Sigmoid colon (tissue), 3 donors: ENCODE data around the gene BCL2L13.

Source experiments
- POLR2A ChIP-seq, 2 donors: fragments of 450-650 bp; IDR thresholded peaks; one replicate each; pipeline ENCODE4 v1.6.1; 2016; ENCODE audit warnings: antibody characterized with exemption in 2 of 2, mild to moderate bottlenecking in 2 of 2, moderate library complexity in 2 of 2
- TF ChIP-seq, protein P1 (sequence below), 4 experiments: fragments of 450-650 bp in 3 of 4; fragments of 200-600 bp in 1 of 4; IDR thresholded peaks; one replicate each; pipeline ENCODE4 v1.5.1; 2016 to 2019; ENCODE audit warnings: antibody characterized with exemption in 4 of 4, mild to moderate bottlenecking in 3 of 4, moderate library complexity in 2 of 4

DNA sequence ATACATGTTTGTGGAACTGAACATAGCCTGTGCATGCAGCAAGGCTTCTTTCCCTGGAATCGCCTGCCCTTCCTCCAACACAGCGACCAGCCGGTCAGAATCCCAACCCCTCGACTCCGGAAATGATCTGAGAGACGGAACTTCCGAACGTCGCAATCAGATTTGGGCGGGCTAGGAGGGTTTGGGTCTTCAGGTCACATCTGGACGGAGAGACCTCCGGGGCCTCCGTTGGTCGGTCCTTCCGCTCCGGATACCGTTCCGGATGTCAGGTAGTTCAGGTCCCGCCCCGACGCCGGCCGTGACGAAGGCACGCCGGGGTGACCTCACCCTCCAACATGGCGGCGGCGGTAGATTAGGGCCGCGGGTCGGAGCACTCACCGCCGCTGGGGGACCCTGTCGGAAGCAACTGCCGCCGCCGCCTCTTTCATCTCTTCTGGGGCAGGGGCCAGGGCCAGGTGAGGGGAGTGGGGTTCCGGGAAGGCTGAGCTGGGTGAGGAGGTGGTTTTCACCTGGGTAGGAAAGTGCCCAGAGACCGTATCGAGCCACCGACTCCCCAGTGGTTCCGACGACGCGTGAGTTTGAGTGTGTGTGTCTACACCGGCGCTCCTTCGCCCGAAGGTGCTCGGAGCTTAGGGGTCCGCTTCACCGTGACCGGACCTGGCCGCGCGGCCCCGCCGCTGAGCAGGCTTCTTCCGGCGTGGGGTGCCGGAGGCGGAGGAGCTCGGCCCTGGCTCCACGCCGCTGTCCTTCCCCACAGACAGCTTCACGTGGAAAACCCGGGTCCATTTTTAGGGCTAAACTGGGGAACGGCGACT lies at the start of gene BCL2L13:
- TF ChIP-seq, protein P1, sequence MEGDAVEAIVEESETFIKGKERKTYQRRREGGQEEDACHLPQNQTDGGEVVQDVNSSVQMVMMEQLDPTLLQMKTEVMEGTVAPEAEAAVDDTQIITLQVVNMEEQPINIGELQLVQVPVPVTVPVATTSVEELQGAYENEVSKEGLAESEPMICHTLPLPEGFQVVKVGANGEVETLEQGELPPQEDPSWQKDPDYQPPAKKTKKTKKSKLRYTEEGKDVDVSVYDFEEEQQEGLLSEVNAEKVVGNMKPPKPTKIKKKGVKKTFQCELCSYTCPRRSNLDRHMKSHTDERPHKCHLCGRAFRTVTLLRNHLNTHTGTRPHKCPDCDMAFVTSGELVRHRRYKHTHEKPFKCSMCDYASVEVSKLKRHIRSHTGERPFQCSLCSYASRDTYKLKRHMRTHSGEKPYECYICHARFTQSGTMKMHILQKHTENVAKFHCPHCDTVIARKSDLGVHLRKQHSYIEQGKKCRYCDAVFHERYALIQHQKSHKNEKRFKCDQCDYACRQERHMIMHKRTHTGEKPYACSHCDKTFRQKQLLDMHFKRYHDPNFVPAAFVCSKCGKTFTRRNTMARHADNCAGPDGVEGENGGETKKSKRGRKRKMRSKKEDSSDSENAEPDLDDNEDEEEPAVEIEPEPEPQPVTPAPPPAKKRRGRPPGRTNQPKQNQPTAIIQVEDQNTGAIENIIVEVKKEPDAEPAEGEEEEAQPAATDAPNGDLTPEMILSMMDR (IDR thresholded peaks at IDR 0.05): no peak
- peak; percentile 96 to 97 for TF ChIP-seq POLR2A (IDR thresholded peaks at IDR 0.05)
